ENCODE results near the gene ADAMTS17.

The ADAMTS17 gene

GRCh38 chr15:100244796-100245486 is 96.8 kb downstream of the ADAMTS17 start:
- DNase-seq (no peak), ATAC-seq (ENCODE audit: insufficient read depth, low read depth) (no peak)
- Histone ChIP-seq H2AFZ (ENCODE audit: low read depth, low read length) (no peak overlapping the region), H3K4me2 (ENCODE audit: insufficient read depth, low read length) (no peak overlapping the region), H4K20me1 (ENCODE audit: insufficient read depth, low read length) (0 out of 2 replicates have a peak, but pooled peaks cover 4% of the 10 kb centered on the region), H3K9ac (ENCODE audit: low read depth, low read length) (no peak overlapping the region), H3K79me2 (ENCODE audit: insufficient read depth, low read length) (peaks cover 26% of the 10 kb centered on the region), H3K27me3 (ENCODE audit: insufficient read depth, low read length, poor library complexity) (no peaks in the 10 kb centered on the region), H3K4me1 (ENCODE audit: insufficient read depth, low read length) (no peaks in the 10 kb centered on the region), H3K4me3 (ENCODE audit: low read depth in 1 of 2, low read length in 2 of 2) (no peak overlapping the region), H3K9me3 (ENCODE audit: insufficient read depth, low read length, severe bottlenecking) (no peaks in the 10 kb centered on the region), H3K36me3 (ENCODE audit: insufficient read depth, low read length) (peaks cover 94% of the 10 kb centered on the region), H3K27ac (ENCODE audit: low read length) (no peak overlapping the region)
- TF ChIP-seq EZH2 (IDR thresholded peaks at IDR 0.05; ENCODE audit: borderline replicate concordance, low read depth, low read length, severe bottlenecking) (no peak), CTCF (IDR thresholded peaks at IDR 0.05; ENCODE audit: borderline replicate concordance, extremely low read depth, low read length, poor library complexity, severe bottlenecking) (no peak)

GRCh38 chr15:100242989-100243388 is 98.8 kb downstream of the ADAMTS17 start:
- Histone ChIP-seq H3K4me3 (ENCODE audit: low read depth in 1 of 2, low read length in 2 of 2) (no peak overlapping the region), H2AFZ (ENCODE audit: low read depth, low read length) (no peak overlapping the region), H3K27me3 (ENCODE audit: insufficient read depth, low read length, poor library complexity) (no peaks in the 10 kb centered on the region), H3K4me2 (ENCODE audit: insufficient read depth, low read length) (no peak overlapping the region), H3K27ac (ENCODE audit: low read length) (no peak overlapping the region), H3K9ac (ENCODE audit: low read depth, low read length) (no peak overlapping the region), H3K4me1 (ENCODE audit: insufficient read depth, low read length) (no peaks in the 10 kb centered on the region), H3K79me2 (ENCODE audit: insufficient read depth, low read length) (peaks cover 18% of the 10 kb centered on the region), H3K9me3 (ENCODE audit: insufficient read depth, low read length, severe bottlenecking) (no peaks in the 10 kb centered on the region), H3K36me3 (ENCODE audit: insufficient read depth, low read length) (peaks cover 94% of the 10 kb centered on the region), H4K20me1 (ENCODE audit: insufficient read depth, low read length) (0 out of 2 replicates have a peak, but pooled peaks cover 7% of the 10 kb centered on the region)
- DNase-seq (no peak), ATAC-seq (ENCODE audit: insufficient read depth, low read depth) (no peak)
- TF ChIP-seq EZH2 (IDR thresholded peaks at IDR 0.05; ENCODE audit: borderline replicate concordance, low read depth, low read length, severe bottlenecking), result no peak
- TF ChIP-seq CTCF (IDR thresholded peaks at IDR 0.05; ENCODE audit: borderline replicate concordance, extremely low read depth, low read length, poor library complexity, severe bottlenecking), result no peak

- Histone ChIP-seq H3K4me1 (ENCODE audit: insufficient read depth, low read length) (no peaks in the 10 kb centered on the region), H3K79me2 (ENCODE audit: insufficient read depth, low read length) (peaks cover 17% of the 10 kb centered on the region; the same call in 1 of the 2 replicates), H3K27me3 (ENCODE audit: insufficient read depth, low read length, poor library complexity) (no peaks in the 10 kb centered on the region), H3K9ac (ENCODE audit: low read depth, low read length) (no peak overlapping the region), H3K4me2 (ENCODE audit: insufficient read depth, low read length) (no peak overlapping the region), H3K36me3 (ENCODE audit: insufficient read depth, low read length) (peaks cover 93% of the 10 kb centered on the region), H4K20me1 (ENCODE audit: insufficient read depth, low read length) (peaks cover 12% of the 10 kb centered on the region; the same call in 1 of the 2 replicates), H3K4me3 (ENCODE audit: low read depth in 1 of 2, low read length in 2 of 2) (no peak overlapping the region), H3K9me3 (ENCODE audit: insufficient read depth, low read length, severe bottlenecking) (no peaks in the 10 kb centered on the region), H3K27ac (ENCODE audit: low read length) (0 out of 2 replicates have a peak overlapping the region, but pooled peaks have one; percentile 28), H2AFZ (ENCODE audit: low read depth, low read length) (no peak overlapping the region)
- TF ChIP-seq CTCF (IDR thresholded peaks at IDR 0.05; ENCODE audit: borderline replicate concordance, extremely low read depth, low read length, poor library complexity, severe bottlenecking) (no peak), EZH2 (IDR thresholded peaks at IDR 0.05; ENCODE audit: borderline replicate concordance, low read depth, low read length, severe bottlenecking) (no peak)
- DNase-seq (no peak), ATAC-seq (ENCODE audit: insufficient read depth, low read depth) (no peak)
Measured at GRCh38 chr15:100241572-100242482, 99.9 kb downstream of the ADAMTS17 start.
